Mucosa of rectum (tissue), 2 donors: ENCODE measurements around the gene PLIN5.
A peak's percentile ranks its signal among the peaks of the same experiment; 100 is the strongest.

ENCODE experiments used
- H3K27ac ChIP-seq, 2 donors: one replicate each; pipeline ENCODE4 v1.7.0; 2013; ENCODE audit warnings: inconsistent platforms in 2 of 2, low read depth in 2 of 2, low read length in 2 of 2
- H3K27me3 ChIP-seq, 2 donors: one replicate each; pipeline ENCODE4 v1.7.0; 2013; ENCODE audit warnings: low read length in 2 of 2; ENCODE audit not compliant: control insufficient read depth in 2 of 2, insufficient read depth in 2 of 2
- H3K36me3 ChIP-seq, 2 donors: one replicate each; pipeline ENCODE4 v1.7.0; 2013; ENCODE audit warnings: low read length in 2 of 2; ENCODE audit not compliant: control insufficient read depth in 2 of 2, insufficient read depth in 2 of 2
- H3K4me1 ChIP-seq, 2 donors: one replicate each; pipeline ENCODE4 v1.7.0; 2013; ENCODE audit warnings: low read length in 2 of 2, mild to moderate bottlenecking in 1 of 2; ENCODE audit not compliant: control insufficient read depth in 2 of 2, insufficient read depth in 2 of 2
- H3K4me3 ChIP-seq, 2 donors: one replicate each; pipeline ENCODE4 v1.7.0; 2013; ENCODE audit warnings: low read length in 2 of 2
- H3K9ac ChIP-seq, 2 donors: one replicate each; pipeline ENCODE4 v1.7.0; 2013; ENCODE audit warnings: low read length in 2 of 2, low read depth in 1 of 2, mild to moderate bottlenecking in 1 of 2
- H3K9me3 ChIP-seq, 2 donors: one replicate each; pipeline ENCODE4 v1.7.0; 2013; ENCODE audit warnings: low read length in 2 of 2; ENCODE audit not compliant: control insufficient read depth in 2 of 2
- donor health status: healthy.
- donor health status: Normal muscosa, but diverticular disease.

PLIN5 gene

DNA sequence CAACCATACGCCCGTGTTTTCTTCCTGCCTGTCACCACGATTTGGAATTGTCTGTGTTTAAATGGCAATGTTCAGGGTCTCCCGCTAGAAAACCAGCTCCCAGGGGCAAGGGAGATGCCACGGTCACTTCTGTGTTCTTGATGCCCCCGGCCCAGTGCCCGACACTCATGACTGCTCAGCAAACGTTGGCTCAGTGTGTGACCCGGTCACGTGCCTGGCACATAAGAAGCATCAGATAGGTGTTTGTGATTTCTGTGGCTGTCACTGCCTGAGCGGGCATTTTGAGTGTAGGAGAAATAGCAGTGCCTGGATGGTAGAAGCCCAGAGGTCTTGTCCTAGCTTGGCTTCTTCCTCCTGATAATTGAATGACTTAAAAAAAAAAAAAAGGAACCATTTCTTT lies 47.5 kb downstream of the PLIN5 start:
- Histone ChIP-seq H3K9me3 (no peaks in the 10 kb centered on the region), H3K36me3 (peaks cover 18 to 28% of the 10 kb centered on the region in 2 donors), H3K27me3 (no peaks in the 10 kb centered on the region), H3K9ac (no peak overlapping the region), H3K27ac (no peak overlapping the region), H3K4me1 (no peaks in the 10 kb centered on the region), H3K4me3 (no peak overlapping the region)

DNA sequence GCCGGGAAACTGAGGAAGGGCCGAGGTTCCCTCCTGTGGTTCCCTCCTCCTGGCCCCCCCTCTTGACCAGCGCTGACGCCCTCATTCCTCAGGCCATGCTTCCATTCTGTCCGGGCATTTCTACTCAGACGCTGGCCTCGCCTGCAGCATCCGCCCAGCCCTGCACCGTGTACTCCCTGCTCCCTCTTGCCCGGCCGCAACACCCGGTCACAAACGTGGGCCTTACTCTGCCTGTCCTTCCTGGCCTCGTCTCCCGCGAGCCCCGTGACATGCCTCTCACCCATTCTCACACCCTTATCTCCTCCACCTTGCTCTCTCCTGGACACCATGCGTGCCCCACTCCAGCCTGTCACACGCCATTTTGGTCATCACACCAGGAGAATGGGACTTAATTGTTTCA lies 51.6 kb downstream of the PLIN5 start:
- Histone ChIP-seq H3K36me3 (peaks cover 0 to 14% of the 10 kb centered on the region in 2 donors), H3K27me3 (no peaks in the 10 kb centered on the region), H3K4me3 (no peak overlapping the region), H3K9ac (no peak overlapping the region), H3K4me1 (no peaks in the 10 kb centered on the region), H3K9me3 (no peaks in the 10 kb centered on the region), H3K27ac (no peak overlapping the region)

GRCh38 chr19:4482721-4483364 lies 52.2 kb downstream of the PLIN5 start:
- no peak overlapping the region for H3K9ac ChIP-seq

GRCh38 chr19:4477034-4477801 lies 57.8 kb downstream of the PLIN5 start:
- no peak overlapping the region for H3K4me3 ChIP-seq
- no peak overlapping the region for H3K27ac ChIP-seq
- peaks cover 4 to 13% of the 10 kb centered on the region in 2 donors for H3K4me1 ChIP-seq
- H3K9me3 ChIP-seq, result no peaks in the 10 kb centered on the region
- H3K27me3 ChIP-seq, result no peaks in the 10 kb centered on the region
- no peak overlapping the region for H3K9ac ChIP-seq
- H3K36me3 ChIP-seq, result peaks cover 7 to 17% of the 10 kb centered on the region in 2 donors

More at GRCh38 chr19:4482721-4483364, 52.2 kb downstream of the PLIN5 start:
- Histone ChIP-seq H3K27ac (no peak overlapping the region), H3K4me3 (no peak overlapping the region), H3K27me3 (no peaks in the 10 kb centered on the region), H3K36me3 (peaks cover 0 to 11% of the 10 kb centered on the region in 2 donors), H3K4me1 (no peaks in the 10 kb centered on the region), H3K9me3 (no peaks in the 10 kb centered on the region)

- H3K9ac ChIP-seq, result no peak overlapping the region
- H3K9me3 ChIP-seq, result no peaks in the 10 kb centered on the region
- H3K36me3 ChIP-seq, result peaks cover 7 to 17% of the 10 kb centered on the region in 2 donors
- H3K27ac ChIP-seq, result no peak overlapping the region
- no peak overlapping the region for H3K4me3 ChIP-seq
- no peaks in the 10 kb centered on the region for H3K27me3 ChIP-seq
- H3K4me1 ChIP-seq, result peaks cover 4 to 13% of the 10 kb centered on the region in 2 donors
These were observed 60.5 kb downstream of the PLIN5 start for GRCh38 chr19:4474514-4475022.

- peaks cover 4 to 13% of the 10 kb centered on the region in 2 donors for H3K4me1 ChIP-seq
- H3K27me3 ChIP-seq, result no peaks in the 10 kb centered on the region
- no peak overlapping the region for H3K4me3 ChIP-seq
- no peak overlapping the region for H3K27ac ChIP-seq
- H3K9me3 ChIP-seq, result no peaks in the 10 kb centered on the region
- H3K9ac ChIP-seq, result no peak overlapping the region
- peaks cover 7 to 17% of the 10 kb centered on the region in 2 donors for H3K36me3 ChIP-seq
These were observed 61.1 kb downstream of the PLIN5 start for GRCh38 chr19:4473763-4474513.

GRCh38 chr19:4473011-4473762 lies 61.8 kb downstream of the PLIN5 start:
- Histone ChIP-seq H3K9ac (peak overlapping the region; percentile 56 to 75), H3K4me1 (peaks cover 4 to 13% of the 10 kb centered on the region in 2 donors), H3K27ac (no peak overlapping the region), H3K9me3 (no peaks in the 10 kb centered on the region), H3K36me3 (peaks cover 7 to 15% of the 10 kb centered on the region in 2 donors), H3K4me3 (peak overlapping the region; percentile 65 to 68), H3K27me3 (no peaks in the 10 kb centered on the region)
